SKM-1 treated with dmso at 0.1 percent for 144 hours (cell line): Measurements from ENCODE around the gene SOWAHB.
"Not testable (repeated sequence)": the region's sequence is repeated elsewhere in the genome, so short reads cannot be mapped to it uniquely, and the experiment has no call there.

ENCODE experiments used
- DNase-seq: peaks from one replicate; lab custom pipeline; 2025; ENCODE audit not compliant: unreplicated experiment; lab: John Stamatoyannopoulos, UW

The SOWAHB gene

GRCh38 chr4:76896048-76896447, 1.9 kb downstream of the SOWAHB start:
- no peak for DNase-seq

- DNase-seq: no peak
Measured at GRCh38 chr4:76895619-76896018, 2.3 kb downstream of the SOWAHB start.

GRCh38 chr4:76894537-76895255, 3.2 kb downstream of the SOWAHB start:
- no peak for DNase-seq

- DNase-seq: no peak
Measured at GRCh38 chr4:76892601-76893000, 5.3 kb downstream of the SOWAHB start.

- no peak for DNase-seq
Measured at GRCh38 chr4:76892001-76892400, 5.9 kb downstream of the SOWAHB start.

- no peak for DNase-seq
Measured at GRCh38 chr4:76886848-76887441, 11.0 kb downstream of the SOWAHB start.

- no peak for DNase-seq
Measured at GRCh38 chr4:76886214-76886613, 11.7 kb downstream of the SOWAHB start.

- no peak for DNase-seq
Measured at GRCh38 chr4:76883147-76883546, 14.8 kb downstream of the SOWAHB start.

- DNase-seq: no peak
Measured at GRCh38 chr4:76882630-76883029, 15.3 kb downstream of the SOWAHB start.

GRCh38 chr4:76881375-76881774, 16.6 kb downstream of the SOWAHB start:
- no peak for DNase-seq

- no peak for DNase-seq
Measured at GRCh38 chr4:76879731-76880364, 18.1 kb downstream of the SOWAHB start.

GRCh38 chr4:76878641-76879165, 19.2 kb downstream of the SOWAHB start:
- not testable (repeated sequence) for DNase-seq

- no peak for DNase-seq
Measured at GRCh38 chr4:76874176-76874575, 23.8 kb downstream of the SOWAHB start.

- no peak for DNase-seq
Measured at GRCh38 chr4:76873495-76873894, 24.4 kb downstream of the SOWAHB start.

GRCh38 chr4:76872556-76872955, 25.4 kb downstream of the SOWAHB start:
- no peak for DNase-seq

GRCh38 chr4:76868780-76869179, 29.2 kb downstream of the SOWAHB start:
- not testable (repeated sequence) for DNase-seq

- DNase-seq: no peak
Measured at GRCh38 chr4:76867880-76868655, 29.9 kb downstream of the SOWAHB start.

GRCh38 chr4:76867377-76867776, 30.6 kb downstream of the SOWAHB start:
- DNase-seq: no peak

GRCh38 chr4:76866641-76867040, 31.3 kb downstream of the SOWAHB start:
- DNase-seq: no peak

- DNase-seq: no peak
Measured at GRCh38 chr4:76858319-76858718, 39.6 kb downstream of the SOWAHB start.

GRCh38 chr4:76857074-76857409, 40.9 kb downstream of the SOWAHB start:
- DNase-seq: no peak
